IMR-90 (cell line): ENCODE data around the gene RAB11FIP4.
"Not testable (repeated sequence)": the region's sequence is repeated elsewhere in the genome, so short reads cannot be mapped to it uniquely, and the experiment has no call there.

Experiments used
- SMC3 ChIP-seq: fragments of 150-350 bp; IDR thresholded peaks from 2 replicates; pipeline ENCODE4 v1.6.1; 2016; ENCODE audit warnings: low read depth, mild to moderate bottlenecking, antibody characterized with exemption, low read length, moderate library complexity
- TF ChIP-seq, protein P1 (sequence below): conservative IDR thresholded peaks from 2 replicates; pipeline ENCODE4 v1.5.1; 2012; ENCODE audit warnings: mild to moderate bottlenecking, low read depth, low read length, improper control_type of control experiment

DNA sequence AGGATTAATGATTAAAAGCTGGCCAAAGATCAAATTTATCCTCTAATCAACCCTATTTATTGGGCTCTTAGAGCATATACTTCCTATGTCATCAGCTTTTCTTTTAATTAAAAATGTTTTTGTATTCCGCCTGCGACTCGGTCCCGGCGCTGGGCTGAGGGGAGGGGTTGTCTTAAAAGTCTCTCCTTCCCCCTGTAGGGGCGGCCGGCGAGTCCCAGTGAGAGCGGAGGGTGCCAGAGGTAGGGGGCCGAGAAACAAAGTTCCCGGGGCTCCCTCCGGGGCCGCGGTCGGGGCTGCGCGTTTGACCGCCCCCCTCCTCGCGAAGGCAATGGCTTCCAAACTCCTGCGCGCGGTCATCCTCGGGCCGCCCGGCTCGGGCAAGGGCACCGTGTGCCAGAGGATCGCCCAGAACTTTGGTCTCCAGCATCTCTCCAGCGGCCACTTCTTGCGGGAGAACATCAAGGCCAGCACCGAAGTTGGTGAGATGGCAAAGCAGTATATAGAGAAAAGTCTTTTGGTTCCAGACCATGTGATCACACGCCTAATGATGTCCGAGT lies 46.2 kb upstream of the RAB11FIP4 start:
- TF ChIP-seq, protein P1, sequence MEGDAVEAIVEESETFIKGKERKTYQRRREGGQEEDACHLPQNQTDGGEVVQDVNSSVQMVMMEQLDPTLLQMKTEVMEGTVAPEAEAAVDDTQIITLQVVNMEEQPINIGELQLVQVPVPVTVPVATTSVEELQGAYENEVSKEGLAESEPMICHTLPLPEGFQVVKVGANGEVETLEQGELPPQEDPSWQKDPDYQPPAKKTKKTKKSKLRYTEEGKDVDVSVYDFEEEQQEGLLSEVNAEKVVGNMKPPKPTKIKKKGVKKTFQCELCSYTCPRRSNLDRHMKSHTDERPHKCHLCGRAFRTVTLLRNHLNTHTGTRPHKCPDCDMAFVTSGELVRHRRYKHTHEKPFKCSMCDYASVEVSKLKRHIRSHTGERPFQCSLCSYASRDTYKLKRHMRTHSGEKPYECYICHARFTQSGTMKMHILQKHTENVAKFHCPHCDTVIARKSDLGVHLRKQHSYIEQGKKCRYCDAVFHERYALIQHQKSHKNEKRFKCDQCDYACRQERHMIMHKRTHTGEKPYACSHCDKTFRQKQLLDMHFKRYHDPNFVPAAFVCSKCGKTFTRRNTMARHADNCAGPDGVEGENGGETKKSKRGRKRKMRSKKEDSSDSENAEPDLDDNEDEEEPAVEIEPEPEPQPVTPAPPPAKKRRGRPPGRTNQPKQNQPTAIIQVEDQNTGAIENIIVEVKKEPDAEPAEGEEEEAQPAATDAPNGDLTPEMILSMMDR: not testable (repeated sequence)
- not testable (repeated sequence) for TF ChIP-seq SMC3
